GM12878 (cell line): ENCODE results near the gene MRTFA. TPM values are rescaled to one million over a fixed set of nuclear protein-coding genes. Genes with fewer than 3 reads are reported as not detected.

Experiments used
- ATAC-seq: fragments of 200-7000 bp; cut with Tn5 transposase; 3 replicates; pipeline ENCODE4 v1.9.1; 2020; ENCODE audit warnings: mild to moderate bottlenecking, moderate library complexity
- BruUV-seq: library from RNA; stranded (reverse); fragments of 400-500 nt; replicated peaks from 2 replicates; lab custom pipeline; 2021; lab: Mats Ljungman, UMichigan
- CTCF ChIA-PET: fragments of 300-600 bp; sonication (Branson Sonifier 250); formaldehyde crosslinking; extraction: SDS; loops from one replicate; lab custom pipeline; 2021; ENCODE audit warnings: inconsistent platforms; lab: Yijun Ruan, JAX
- POLR2A ChIA-PET: fragments of 350-600 bp; formaldehyde crosslinking; extraction: SDS; loops from one replicate; lab custom pipeline; 2021; ENCODE audit warnings: inconsistent platforms; lab: Charles Lee
- RAD21 ChIA-PET: fragments of 300-600 bp; sonication (Branson Sonifier 250); formaldehyde crosslinking; loops from one replicate; lab custom pipeline; 2023; ENCODE audit warnings: antibody characterized with exemption; ENCODE audit not compliant: unreplicated experiment; lab: Charles Lee
- SMC1A ChIA-PET: fragments of 300-600 bp; sonication (Branson Sonifier 250); formaldehyde crosslinking; loops from one replicate; lab custom pipeline; 2023; ENCODE audit not compliant: unreplicated experiment, uncharacterized antibody; lab: Charles Lee
- DNase-seq: peaks from one replicate; pipeline ENCODE4 v3.0.0-alpha.2; 2011; ENCODE audit warnings: low read depth, low spot score
- FAIRE-seq: peaks from 3 replicates; lab custom pipeline; 2011; peaks lifted over from hg19 to GRCh38; lab: Jason Lieb, UNC
- H2AFZ ChIP-seq: 2 replicates; pipeline ENCODE4 v1.6.0; 2011; ENCODE audit warnings: low read depth, low read length, control low read depth; ENCODE audit not compliant: control insufficient read depth
- H3K27ac ChIP-seq: 2 replicates; pipeline ENCODE4 v1.5.1; 2011; ENCODE audit warnings: control low read depth; ENCODE audit not compliant: control insufficient read depth, insufficient read depth
- H3K27me3 ChIP-seq, 2 experiments: replicated peaks in 1 of 2; 2 replicates each; pipeline versions ENCODE4 v1.6.0 to v1.6.1; 2011; ENCODE audit warnings: low read length in 1 of 2; ENCODE audit not compliant: control insufficient read depth in 2 of 2, insufficient read depth in 2 of 2
- H3K36me3 ChIP-seq, 2 experiments: 2 replicates each; pipeline ENCODE4 v1.5.1; 2011; ENCODE audit warnings: low read length in 1 of 2; ENCODE audit not compliant: control insufficient read depth in 2 of 2, insufficient read depth in 2 of 2
- H3K4me1 ChIP-seq: 2 replicates; pipeline ENCODE4 v1.6.1; 2011; ENCODE audit warnings: mild to moderate bottlenecking, low read length, moderate library complexity, mixed read lengths; ENCODE audit not compliant: control insufficient read depth, insufficient read depth
- H3K4me2 ChIP-seq: 2 replicates; pipeline ENCODE4 v1.6.0; 2011; ENCODE audit warnings: control low read depth; ENCODE audit not compliant: control insufficient read depth, insufficient read depth
- H3K4me3 ChIP-seq: fragments of 200-600 bp; sonication (generic); 2 replicates; pipeline ENCODE4 v1.5.1; 2016
- H3K79me2 ChIP-seq: 2 replicates; pipeline ENCODE4 v1.6.0; 2011; ENCODE audit warnings: low read length; ENCODE audit not compliant: control insufficient read depth, insufficient read depth
- H3K9ac ChIP-seq: 2 replicates; pipeline ENCODE4 v1.8.0; 2011; ENCODE audit warnings: low read length, control low read depth, mixed read lengths; ENCODE audit not compliant: control insufficient read depth, insufficient read depth
- H3K9me3 ChIP-seq: replicated peaks from 3 replicates; pipeline ENCODE4 v1.5.1; 2011; ENCODE audit warnings: mild to moderate bottlenecking, low read length; ENCODE audit not compliant: control insufficient read depth, insufficient read depth
- H4K20me1 ChIP-seq: 2 replicates; pipeline ENCODE4 v1.6.0; 2011; ENCODE audit not compliant: control insufficient read depth, insufficient read depth
- CBX3 ChIP-seq: fragments of 200-600 bp; sonication (generic); IDR thresholded peaks from 2 replicates; pipeline ENCODE4 v1.6.1; 2016; ENCODE audit warnings: low read depth, borderline replicate concordance
- CREB1 ChIP-seq: IDR thresholded peaks from 2 replicates; pipeline ENCODE4 v1.6.1; 2012; ENCODE audit warnings: low read depth, mild to moderate bottlenecking, inconsistent platforms
- LARP7 ChIP-seq: fragments of 450-650 bp; IDR thresholded peaks from 2 replicates; pipeline ENCODE4 v1.6.1; 2017; ENCODE audit warnings: mild to moderate bottlenecking
- MEF2A ChIP-seq: IDR thresholded peaks from 2 replicates; pipeline ENCODE4 v1.6.1; 2011; ENCODE audit warnings: low read depth, mild to moderate bottlenecking, low read length, moderate library complexity; ENCODE audit not compliant: insufficient read depth
- MYB ChIP-seq: fragments of 150-350 bp; IDR thresholded peaks from 2 replicates; pipeline ENCODE4 v1.6.1; 2014; ENCODE audit warnings: mild to moderate bottlenecking, low read depth, low read length, borderline replicate concordance
- NFYA ChIP-seq: IDR thresholded peaks from 2 replicates; pipeline ENCODE4 v1.6.1; 2011; ENCODE audit warnings: low read depth, mild to moderate bottlenecking, low read length, improper control_type of control experiment, borderline replicate concordance
- NFYB ChIP-seq: IDR thresholded peaks from 2 replicates; pipeline ENCODE4 v1.6.1; 2011; ENCODE audit warnings: low read depth, mild to moderate bottlenecking, low read length, improper control_type of control experiment, moderate library complexity; ENCODE audit not compliant: insufficient read depth
- NR2F1 ChIP-seq: fragments of 450-650 bp; conservative IDR thresholded peaks from 2 replicates; pipeline ENCODE4 v1.6.1; 2017; ENCODE audit warnings: mild to moderate bottlenecking
- PAX5 ChIP-seq: IDR thresholded peaks from 2 replicates; pipeline ENCODE4 v1.6.1; 2011; ENCODE audit warnings: low read depth, low read length, borderline replicate concordance
- POLR2AphosphoS5 ChIP-seq: IDR thresholded peaks from 2 replicates; pipeline ENCODE4 v1.6.1; 2011; ENCODE audit warnings: mild to moderate bottlenecking, low read length, inconsistent platforms
- RAD21 ChIP-seq: IDR thresholded peaks from 2 replicates; pipeline ENCODE4 v1.6.1; 2011; ENCODE audit warnings: mild to moderate bottlenecking, low read depth, low read length, moderate library complexity; ENCODE audit not compliant: insufficient read depth
- RFX5 ChIP-seq: IDR thresholded peaks from 2 replicates; pipeline ENCODE4 v1.6.1; 2011; ENCODE audit warnings: low read depth, low read length, improper control_type of control experiment
- SREBF2 ChIP-seq: IDR thresholded peaks from 2 replicates; pipeline ENCODE4 v1.6.1; 2012; ENCODE audit warnings: mild to moderate bottlenecking, low read length
- TARDBP ChIP-seq: IDR thresholded peaks from 2 replicates; pipeline ENCODE4 v1.6.1; 2016; ENCODE audit warnings: borderline replicate concordance
- USF1 ChIP-seq: IDR thresholded peaks from 2 replicates; pipeline ENCODE4 v1.6.1; 2011; ENCODE audit warnings: borderline replicate concordance, low read depth, mild to moderate bottlenecking, moderate library complexity, mixed read lengths, low read length; ENCODE audit not compliant: insufficient read depth; ENCODE audit errors: extremely low read length
- YY1 ChIP-seq: IDR thresholded peaks from 2 replicates; pipeline ENCODE4 v1.6.1; 2011; ENCODE audit warnings: low read depth, mild to moderate bottlenecking, low read length
- WGBS: methylation state at CpG from one replicate; pipeline ENCODE4 v1.1.6; 2016; ENCODE audit warnings: low lambda C conversion rate; ENCODE audit not compliant: insufficient replicate concordance, insufficient coverage; ENCODE audit errors: missing lambda C conversion rate; 5-methylcytosine and 5-hydroxymethylcytosine counted together
- in situ Hi-C: fragments of 300-500 bp; cut with MboI; formaldehyde crosslinking; loops from 9 replicates; pipeline ENCODE4 v1.14.3; 2018; ENCODE audit warnings: mixed read lengths
- intact Hi-C: fragments of 100-400 bp; cut with micrococcal nuclease; formaldehyde crosslinking; loops from one replicate; pipeline ENCODE4 v1.14.2; 2022; ENCODE audit not compliant: unreplicated experiment
- polyA plus RNA-seq, 11 experiments: library from polyadenylated mRNA; depleted of rRNA in 4 of 11; unstranded in 6 of 11; stranded (reverse) in 5 of 11; fragments of >200 nt; fragmentation: Nextera tagmentation in 4 of 11; fragmentation: Illumina TruSeq in 1 of 11; extraction: Ambion mirVana in 4 of 11; extraction: Trizol in 1 of 11; gene quantifications; 1 replicate in 1 of 11; 2 replicates in 10 of 11; pipeline versions ENCODE4 v1.2.1 to v1.2.3, GENCODE V29; 2011 to 2016; ENCODE audit warnings: inconsistent platforms in 2 of 11, missing spikeins in 2 of 11, low read depth in 1 of 11
- total RNA-seq, 4 experiments: library from RNA; depleted of rRNA in 3 of 4; stranded (reverse); fragments of >200 nt in 3 of 4; fragmentation: Illumina TruSeq in 1 of 4; extraction: Trizol in 1 of 4; gene quantifications; 2 replicates each; pipeline versions ENCODE4 v1.2.1 to v1.2.3, GENCODE V29; 2013 to 2021
- TF ChIP-seq, protein P1 (sequence below): fragments of 450-650 bp; formaldehyde crosslinking; IDR thresholded peaks from 2 replicates; pipeline ENCODE4 v1.5.0; 2022; ENCODE audit warnings: mild to moderate bottlenecking, missing genetic modification characterization
- TF ChIP-seq, protein P2 (sequence below): IDR thresholded peaks from 2 replicates; pipeline ENCODE4 v1.6.1; 2012; ENCODE audit warnings: low read length, inconsistent platforms
- TF ChIP-seq, protein P3 (sequence below): IDR thresholded peaks from 2 replicates; pipeline ENCODE4 v1.6.1; 2011; ENCODE audit warnings: low read depth, mild to moderate bottlenecking, low read length, moderate library complexity, borderline replicate concordance; ENCODE audit errors: extremely low read depth

Gene MRTFA
- total and polyA plus RNA-seq, 10 of the 15 experiments (the other 5 are each of a cell fraction or from before 2014, with no cell fraction given) = 2.0 to 63.9 (median 17.9) TPM

- POLR2A ChIA-PET = no interaction called here
- Histone ChIP-seq H3K4me2 (no peak overlapping the region), H2AFZ (no peak overlapping the region), H3K27ac (no peak overlapping the region), H3K9me3 (no peaks in the 10 kb centered on the region; the same call in 2 of the 3 replicates), H3K36me3 (no peaks in the 10 kb centered on the region; a peak in 1 of 4 replicates), H3K4me3 (no peak overlapping the region), H4K20me1 (no peaks in the 10 kb centered on the region), H3K79me2 (peaks cover 11% of the 10 kb centered on the region), H3K27me3 (no peaks in the 10 kb centered on the region), H3K4me1 (no peaks in the 10 kb centered on the region), H3K9ac (no peak overlapping the region)
- ATAC-seq (no peak), FAIRE-seq (no peak), DNase-seq (no peak)
- CTCF ChIA-PET = interaction anchor here (0.6 to 1.3 kb wide), 3 partner anchors 36 to 73 kb away, joined by 3 to 6 read pairs (median 4); no protein-coding TSS in a partner anchor
- RAD21 ChIA-PET = no interaction called here
- intact Hi-C loops = no loop called here
- 90% methylated on average over 2 of the region's 2 CpGs for WGBS
- BruUV-seq = no TSS peak
- in situ Hi-C loops = no loop called here
- SMC1A ChIA-PET = interaction anchor here (0.6 to 1.9 kb wide), 5 partner anchors 9 to 104 kb away, joined by 3 to 4 read pairs (median 3); no protein-coding TSS in a partner anchor
- TF ChIP-seq NFYB = no peak
- no peak for TF ChIP-seq PAX5
- no peak for TF ChIP-seq LARP7
- TF ChIP-seq RAD21 = no peak
- no peak for TF ChIP-seq SREBF2
- TF ChIP-seq CBX3 = no peak
- TF ChIP-seq TARDBP = no peak
- TF ChIP-seq MEF2A = no peak
- TF ChIP-seq, protein P1, sequence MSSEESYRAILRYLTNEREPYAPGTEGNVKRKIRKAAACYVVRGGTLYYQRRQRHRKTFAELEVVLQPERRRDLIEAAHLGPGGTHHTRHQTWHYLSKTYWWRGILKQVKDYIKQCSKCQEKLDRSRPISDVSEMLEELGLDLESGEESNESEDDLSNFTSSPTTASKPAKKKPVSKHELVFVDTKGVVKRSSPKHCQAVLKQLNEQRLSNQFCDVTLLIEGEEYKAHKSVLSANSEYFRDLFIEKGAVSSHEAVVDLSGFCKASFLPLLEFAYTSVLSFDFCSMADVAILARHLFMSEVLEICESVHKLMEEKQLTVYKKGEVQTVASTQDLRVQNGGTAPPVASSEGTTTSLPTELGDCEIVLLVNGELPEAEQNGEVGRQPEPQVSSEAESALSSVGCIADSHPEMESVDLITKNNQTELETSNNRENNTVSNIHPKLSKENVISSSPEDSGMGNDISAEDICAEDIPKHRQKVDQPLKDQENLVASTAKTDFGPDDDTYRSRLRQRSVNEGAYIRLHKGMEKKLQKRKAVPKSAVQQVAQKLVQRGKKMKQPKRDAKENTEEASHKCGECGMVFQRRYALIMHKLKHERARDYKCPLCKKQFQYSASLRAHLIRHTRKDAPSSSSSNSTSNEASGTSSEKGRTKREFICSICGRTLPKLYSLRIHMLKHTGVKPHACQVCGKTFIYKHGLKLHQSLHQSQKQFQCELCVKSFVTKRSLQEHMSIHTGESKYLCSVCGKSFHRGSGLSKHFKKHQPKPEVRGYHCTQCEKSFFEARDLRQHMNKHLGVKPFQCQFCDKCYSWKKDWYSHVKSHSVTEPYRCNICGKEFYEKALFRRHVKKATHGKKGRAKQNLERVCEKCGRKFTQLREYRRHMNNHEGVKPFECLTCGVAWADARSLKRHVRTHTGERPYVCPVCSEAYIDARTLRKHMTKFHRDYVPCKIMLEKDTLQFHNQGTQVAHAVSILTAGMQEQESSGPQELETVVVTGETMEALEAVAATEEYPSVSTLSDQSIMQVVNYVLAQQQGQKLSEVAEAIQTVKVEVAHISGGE (CRISPR knock-in tag) = no peak
- TF ChIP-seq NR2F1 = no peak
- no peak for TF ChIP-seq MYB
- no peak for TF ChIP-seq POLR2AphosphoS5
- TF ChIP-seq, protein P2, sequence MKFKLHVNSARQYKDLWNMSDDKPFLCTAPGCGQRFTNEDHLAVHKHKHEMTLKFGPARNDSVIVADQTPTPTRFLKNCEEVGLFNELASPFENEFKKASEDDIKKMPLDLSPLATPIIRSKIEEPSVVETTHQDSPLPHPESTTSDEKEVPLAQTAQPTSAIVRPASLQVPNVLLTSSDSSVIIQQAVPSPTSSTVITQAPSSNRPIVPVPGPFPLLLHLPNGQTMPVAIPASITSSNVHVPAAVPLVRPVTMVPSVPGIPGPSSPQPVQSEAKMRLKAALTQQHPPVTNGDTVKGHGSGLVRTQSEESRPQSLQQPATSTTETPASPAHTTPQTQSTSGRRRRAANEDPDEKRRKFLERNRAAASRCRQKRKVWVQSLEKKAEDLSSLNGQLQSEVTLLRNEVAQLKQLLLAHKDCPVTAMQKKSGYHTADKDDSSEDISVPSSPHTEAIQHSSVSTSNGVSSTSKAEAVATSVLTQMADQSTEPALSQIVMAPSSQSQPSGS = no peak
- no peak for TF ChIP-seq YY1
- no peak for TF ChIP-seq USF1
- TF ChIP-seq NFYA = no peak
- no peak for TF ChIP-seq CREB1
- TF ChIP-seq, protein P3, sequence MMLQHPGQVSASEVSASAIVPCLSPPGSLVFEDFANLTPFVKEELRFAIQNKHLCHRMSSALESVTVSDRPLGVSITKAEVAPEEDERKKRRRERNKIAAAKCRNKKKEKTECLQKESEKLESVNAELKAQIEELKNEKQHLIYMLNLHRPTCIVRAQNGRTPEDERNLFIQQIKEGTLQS = no peak
- no peak for TF ChIP-seq RFX5
These were observed 75.5 kb downstream of the MRTFA start for GRCh38 chr22:40560994-40561515.
